Activated CD4-positive, alpha-beta T cell treated with anti-CD3 and anti-CD28 coated beads for 36 hours (primary cell): Measurements from ENCODE around the gene ABCB9. TPM values are rescaled to one million over a fixed set of nuclear protein-coding genes. Genes with fewer than 3 reads are reported as not detected.

Source experiments
- ATAC-seq: fragments of 200-7000 bp; cut with Tn5 transposase; one replicate; pipeline ENCODE4 v1.10.0; 2021; ENCODE audit warnings: mild to moderate bottlenecking, moderate library complexity
- CTCF ChIA-PET: fragments of 350-600 bp; sonication (Branson Sonifier 250); formaldehyde crosslinking; loops from one replicate; lab custom pipeline; 2021; ENCODE audit warnings: antibody characterized with exemption; lab: Charles Lee
- POLR2A ChIA-PET: fragments of 350-600 bp; sonication (Branson Sonifier 250); formaldehyde crosslinking; loops from one replicate; lab custom pipeline; 2021; ENCODE audit warnings: antibody characterized with exemption, inconsistent platforms; lab: Charles Lee
- DNase-seq: peaks from one replicate; pipeline ENCODE4 v3.0.0-alpha.2; 2020
- H3K27ac Mint-ChIP-seq: one replicate; pipeline ENCODE4 v1.8.0; 2021; ENCODE audit warnings: mixed read lengths
- H3K27me3 Mint-ChIP-seq: one replicate; pipeline ENCODE4 v1.8.0; 2021; ENCODE audit warnings: mixed read lengths
- H3K36me3 Mint-ChIP-seq: one replicate; pipeline ENCODE4 v1.8.0; 2021; ENCODE audit warnings: low read depth, mixed read lengths
- H3K4me1 Mint-ChIP-seq: one replicate; pipeline ENCODE4 v1.8.0; 2021; ENCODE audit warnings: mixed read lengths
- H3K4me3 Mint-ChIP-seq: one replicate; pipeline ENCODE4 v1.8.0; 2021; ENCODE audit warnings: mild to moderate bottlenecking, moderate library complexity, mixed read lengths
- H3K9me3 Mint-ChIP-seq: one replicate; pipeline ENCODE4 v1.8.0; 2021; ENCODE audit warnings: low read depth, mixed read lengths
- intact Hi-C, 2 experiments: fragments of 100-400 bp; cut with DNase I in 1 of 2; cut with micrococcal nuclease in 1 of 2; formaldehyde crosslinking; loops; one replicate each; pipeline versions ENCODE4 v1.14.2 to v1.15.1; 2022 to 2024; cut with DNase I, micrococcal nuclease
- microRNA-seq: library from miRNA; unstranded; fragments of <30 nt; microRNA quantifications from one replicate; pipeline ENCODE4 v1.2.0, GENCODE V29; 2021; ENCODE audit warnings: borderline replicate concordance
- total RNA-seq, 2 experiments: library from RNA; stranded (reverse); gene quantifications; one replicate each; pipeline ENCODE4 v1.2.3, GENCODE V29; 2021

The ABCB9 gene
- total RNA-seq, 2 experiments from 2014 or later = 3.8 to 6.3 TPM

- ChIA-PET POLR2A (no interaction called here), CTCF (interaction anchor here (0.7 kb wide), 2 partner anchors 14 to 804 kb away, joined by 3 to 4 read pairs; no protein-coding TSS in a partner anchor)
- Mint-ChIP-seq H3K4me3 (no peak overlapping the region), H3K27ac (no peak overlapping the region), H3K9me3 (no peaks in the 10 kb centered on the region), H3K4me1 (peaks cover 72% of the 10 kb centered on the region), H3K36me3 (peaks cover 3% of the 10 kb centered on the region), H3K27me3 (peaks cover 14% of the 10 kb centered on the region)
- DNase-seq = no peak
- ATAC-seq = no peak
- intact Hi-C loops = loop anchor here (5.0 to 10.0 kb wide), 3 partner anchors 238 to 827 kb away; partner anchors contain the start of genes ATP6V0A2 (in 1 of the 2), MPHOSPH9 (in 1 of the 2) and MTRFR (in 1 of the 2)
Measured at GRCh38 chr12:122884860-122885259, 81.4 kb downstream of the ABCB9 start.

GRCh38 chr12:122884091-122884826 lies 82.0 kb downstream of the ABCB9 start:
- H3K27ac Mint-ChIP-seq = no peak overlapping the region
- ATAC-seq = no peak
- H3K4me3 Mint-ChIP-seq = no peak overlapping the region
- H3K9me3 Mint-ChIP-seq = no peaks in the 10 kb centered on the region
- H3K27me3 Mint-ChIP-seq = peaks cover 17% of the 10 kb centered on the region
- peaks cover 73% of the 10 kb centered on the region for H3K4me1 Mint-ChIP-seq
- POLR2A ChIA-PET = interaction anchor here (0.5 kb wide), 1 partner anchor 394 kb away, joined by 3 read pairs; no protein-coding TSS in a partner anchor
- CTCF ChIA-PET = interaction anchor here (0.7 kb wide), 1 partner anchor 803 kb away, joined by 3 read pairs; no protein-coding TSS in a partner anchor
- H3K36me3 Mint-ChIP-seq = peaks cover 7% of the 10 kb centered on the region
- DNase-seq = no peak
- intact Hi-C loops = loop anchor here in 1 of 2 experiments (10.0 kb wide), 1 partner anchor 351 kb away; the partner anchor contains the start of genes MPHOSPH9 and MTRFR

- H3K4me3 Mint-ChIP-seq = no peak overlapping the region
- intact Hi-C loops = loop anchor here in 1 of 2 experiments (2.0 to 10.0 kb wide), 2 partner anchors 16 to 352 kb away; partner anchors contain the start of genes MPHOSPH9 and MTRFR
- POLR2A ChIA-PET = no interaction called here
Measured at GRCh38 chr12:122882908-122883558, 83.2 kb downstream of the ABCB9 start.

GRCh38 chr12:122880668-122881067 lies 85.6 kb downstream of the ABCB9 start:
- Mint-ChIP-seq H3K9me3 (no peaks in the 10 kb centered on the region), H3K36me3 (peaks cover 16% of the 10 kb centered on the region), H3K4me3 (no peak overlapping the region), H3K27ac (no peak overlapping the region), H3K4me1 (peaks cover 70% of the 10 kb centered on the region), H3K27me3 (peaks cover 24% of the 10 kb centered on the region)
- intact Hi-C loops = loop anchor here (1.0 to 10.0 kb wide), 3 partner anchors 36 to 354 kb away; partner anchors contain the start of genes MPHOSPH9 (in 1 of the 2) and MTRFR (in 1 of the 2)
- CTCF ChIA-PET = interaction anchor here (0.5 to 3.5 kb wide), 15 partner anchors 9 to 86 kb away, joined by 3 to 14 read pairs (median 4); partner anchors contain the start of gene VPS37B
- peak; percentile 66 for DNase-seq
- ATAC-seq = peak; percentile 71
- POLR2A ChIA-PET = no interaction called here

More at GRCh38 chr12:122882908-122883558, 83.2 kb downstream of the ABCB9 start:
- CTCF ChIA-PET = interaction anchor here (0.6 to 3.5 kb wide), 10 partner anchors 9 to 355 kb away, joined by 3 to 12 read pairs (median 6); no protein-coding TSS in a partner anchor
- Mint-ChIP-seq H3K9me3 (no peaks in the 10 kb centered on the region), H3K36me3 (peaks cover 10% of the 10 kb centered on the region), H3K27ac (no peak overlapping the region), H3K27me3 (peaks cover 20% of the 10 kb centered on the region), H3K4me1 (peaks cover 71% of the 10 kb centered on the region)
- ATAC-seq = no peak
- DNase-seq = no peak

GRCh38 chr12:122880155-122880667 lies 86.1 kb downstream of the ABCB9 start:
- POLR2A ChIA-PET = no interaction called here
- Mint-ChIP-seq H3K4me3 (no peak overlapping the region), H3K4me1 (peaks cover 75% of the 10 kb centered on the region), H3K36me3 (peaks cover 16% of the 10 kb centered on the region), H3K27me3 (peaks cover 24% of the 10 kb centered on the region), H3K9me3 (no peaks in the 10 kb centered on the region), H3K27ac (no peak overlapping the region)
- intact Hi-C loops = loop anchor here (1.0 to 10.0 kb wide), 3 partner anchors 37 to 355 kb away; partner anchors contain the start of genes MPHOSPH9 (in 1 of the 2) and MTRFR (in 1 of the 2)
- DNase-seq (no peak), ATAC-seq (no peak)
- CTCF ChIA-PET = interaction anchor here (0.5 to 3.5 kb wide), 12 partner anchors 10 to 85 kb away, joined by 3 to 14 read pairs (median 4); no protein-coding TSS in a partner anchor

Small RNA genes within 50 kb of the gene (microRNA-seq; reads per million reads assigned to microRNA genes)
- gene MIR4304 = not detected

Other genes starting within 250 kb of the ABCB9 start
- gene HCAR3, start 249.7 kb downstream of the ABCB9 start, total RNA-seq = under 1 TPM; 0.07 to 0.09 TPM
- gene HCAR1, start 235.6 kb downstream of the ABCB9 start, total RNA-seq = under 1 TPM; 0.39 to 0.67 TPM
- 10 to 100 TPM; 64.1 to 76.9 TPM for gene DENR, start 213.6 kb downstream of the ABCB9 start, total RNA-seq
- 1 to 10 TPM in 1 of 2 experiments, under 1 TPM in 1; 0.63 to 1.3 TPM for gene CCDC62, start 191.9 kb downstream of the ABCB9 start, total RNA-seq
- 10 to 100 TPM; 17.1 to 20.9 TPM for gene HIP1R, start 131.0 kb downstream of the ABCB9 start, total RNA-seq
- gene VPS37B, start 70.3 kb downstream of the ABCB9 start, total RNA-seq = 10 to 100 TPM in 1 of 2 experiments, 1 to 10 TPM in 1; 9.4 to 11.4 TPM
- 10 to 100 TPM; 20.2 to 30.8 TPM for gene OGFOD2, start 8.8 kb upstream of the ABCB9 start, total RNA-seq
- 100 to 1,000 TPM; 141 to 163 TPM for gene ARL6IP4, start 14.2 kb upstream of the ABCB9 start, total RNA-seq
- 1 to 10 TPM; 8.3 to 9.5 TPM for gene PITPNM2, start 184.6 kb upstream of the ABCB9 start, total RNA-seq